ENCODE results near the gene HSD3B7.
A peak's percentile ranks its signal among the peaks of the same experiment; 100 is the strongest.
"Not testable (repeated sequence)": the region's sequence is repeated elsewhere in the genome, so short reads cannot be mapped to it uniquely, and the experiment has no call there.

Gene HSD3B7

GRCh38 chr16:31010585-31011325 lies 25.7 kb downstream of the HSD3B7 start, which contains the start of gene STX1B:
TSS of gene STX1B (minus strand) at chr16:31010638. CDS start at chr16:31010396, 242 bp downstream.
- H3K27ac ChIP-seq, result peak within 1 kb of the TSS in 1 of 21 experiments; percentile 55
- peak within 1 kb of the TSS in 4 of 7 experiments; percentile 10 to 34 (median 12) for H3K4me3 ChIP-seq

- not testable (repeated sequence) for H3K4me3 ChIP-seq, H3K27ac ChIP-seq
These were observed 26.8 kb downstream of the HSD3B7 start for GRCh38 chr16:31011815-31012214.

- not testable (repeated sequence) for H3K27ac ChIP-seq, H3K4me3 ChIP-seq
These were observed 28.3 kb downstream of the HSD3B7 start for GRCh38 chr16:31013292-31013691.

- no peak overlapping the region for H3K27ac ChIP-seq
- no peak overlapping the region for H3K4me3 ChIP-seq
These were observed 31.0 kb downstream of the HSD3B7 start for GRCh38 chr16:31016018-31016417.

- H3K27ac ChIP-seq, H3K4me3 ChIP-seq: not testable (repeated sequence)
These were observed 32.7 kb downstream of the HSD3B7 start for GRCh38 chr16:31017756-31018155.

- H3K4me3 ChIP-seq, result no peak overlapping the region
- H3K27ac ChIP-seq, result no peak overlapping the region
These were observed 35.5 kb downstream of the HSD3B7 start for GRCh38 chr16:31020536-31020935.

- Histone ChIP-seq H3K4me3 (no peak overlapping the region), H3K27ac (peak overlapping the region in 2 of 21 experiments; percentile 3 to 40)
These were observed 37.7 kb downstream of the HSD3B7 start for GRCh38 chr16:31022544-31023251.

- Histone ChIP-seq H3K4me3 (no peak overlapping the region), H3K27ac (peak overlapping the region in 2 of 21 experiments; percentile 3 to 40)
These were observed 38.2 kb downstream of the HSD3B7 start for GRCh38 chr16:31023252-31023602.

GRCh38 chr16:31023627-31024226 lies 38.7 kb downstream of the HSD3B7 start:
- no peak overlapping the region for H3K4me3 ChIP-seq

GRCh38 chr16:31025339-31025738 lies 40.3 kb downstream of the HSD3B7 start:
- H3K27ac ChIP-seq, result peak overlapping the region in 4 of 21 experiments; percentile 4 to 55 (median 15)
- H3K4me3 ChIP-seq, result no peak overlapping the region

More at GRCh38 chr16:31023627-31024226, 38.7 kb downstream of the HSD3B7 start:
- H3K27ac ChIP-seq, result no peak overlapping the region

GRCh38 chr16:31029272-31029671 lies 44.3 kb downstream of the HSD3B7 start:
- H3K4me3 ChIP-seq, result no peak overlapping the region

GRCh38 chr16:31031276-31031675 lies 46.3 kb downstream of the HSD3B7 start:
- H3K27ac ChIP-seq, result peak overlapping the region in 7 of 21 experiments; percentile 1 to 98 (median 96)
- H3K4me3 ChIP-seq, result no peak overlapping the region

More at GRCh38 chr16:31029272-31029671, 44.3 kb downstream of the HSD3B7 start:
- no peak overlapping the region for H3K27ac ChIP-seq

- Histone ChIP-seq H3K4me3 (peak within 1 kb of the TSS; percentile 62 to 98 (median 84)), H3K27ac (peak within 1 kb of the TSS; percentile 76 to 98 (median 94))
These were observed 48.0 kb downstream of the HSD3B7 start, which contains the start of gene STX4 for GRCh38 chr16:31032736-31033708. TSS of gene STX4 (plus strand) at chr16:31033558. CDS start at chr16:31033806, 248 bp downstream.

- peak overlapping the region; percentile 62 to 98 (median 84) for H3K4me3 ChIP-seq
- peak overlapping the region; percentile 61 to 98 (median 94) for H3K27ac ChIP-seq
These were observed 48.9 kb downstream of the HSD3B7 start for GRCh38 chr16:31033709-31034492.

- no peak overlapping the region for H3K27ac ChIP-seq
These were observed 51.7 kb downstream of the HSD3B7 start for GRCh38 chr16:31036691-31037090.

More at GRCh38 chr16:31036691-31037090, 51.7 kb downstream of the HSD3B7 start:
- H3K4me3 ChIP-seq, result no peak overlapping the region

Data from skin epidermis (tissue), 12 donors.